Spinal cord (tissue), 10 donors: ENCODE measurements around the gene GPR45. TPM values are rescaled to one million over a fixed set of nuclear protein-coding genes. Genes with fewer than 3 reads are reported as not detected.

ENCODE experiments used
- DNase-seq, 6 donors: peaks; one replicate each; pipeline versions ENCODE4 v3.0.0 to v3.0.0-alpha.2; 2013 to 2015; ENCODE audit warnings: low spot score in 6 of 6, low read depth in 4 of 6
- H3K27ac ChIP-seq: one replicate; pipeline ENCODE4 v1.5.1; 2013; ENCODE audit warnings: low read depth, low read length, control low read depth
- H3K27me3 ChIP-seq: one replicate; pipeline ENCODE4 v1.6.1; 2013; ENCODE audit warnings: low read length; ENCODE audit not compliant: control insufficient read depth, insufficient read depth
- H3K36me3 ChIP-seq: one replicate; pipeline ENCODE4 v1.6.1; 2013; ENCODE audit warnings: low read length; ENCODE audit not compliant: control insufficient read depth, insufficient read depth
- H3K4me1 ChIP-seq: one replicate; pipeline ENCODE4 v1.6.1; 2013; ENCODE audit warnings: low read length; ENCODE audit not compliant: control insufficient read depth, insufficient read depth
- H3K4me3 ChIP-seq: one replicate; pipeline ENCODE4 v1.5.1; 2013; ENCODE audit warnings: low read depth, low read length, control low read depth
- H3K9me3 ChIP-seq: one replicate; pipeline ENCODE4 v1.6.1; 2013; ENCODE audit warnings: low read length; ENCODE audit not compliant: control insufficient read depth, insufficient read depth
- WGBS: methylation state at CpG from one replicate; pipeline ENCODE4 v1.1.5; 2013; ENCODE audit warnings: missing lambda C conversion rate; ENCODE audit not compliant: insufficient coverage; 5-methylcytosine and 5-hydroxymethylcytosine counted together
- polyA plus RNA-seq, 2 donors: library from polyadenylated mRNA; unstranded; fragments of 120-200 nt; gene quantifications; one replicate each; pipeline ENCODE4 v1.2.1, GENCODE V29; 2013; ENCODE audit not compliant: insufficient read length in 2 of 2
- total RNA-seq, 2 donors: library from RNA; depleted of rRNA in 1 of 2; stranded (reverse); fragments of 120-200 nt in 1 of 2; fragments of >200 nt in 1 of 2; gene quantifications; one replicate each; pipeline versions ENCODE4 v1.2.3 to v1.2.4, GENCODE V29; 2013 to 2014
- donor health status: healthy.

The GPR45 gene
- total and polyA plus RNA-seq, 4 donors, result 0.39 to 3.6 (median 2.3) TPM

DNA sequence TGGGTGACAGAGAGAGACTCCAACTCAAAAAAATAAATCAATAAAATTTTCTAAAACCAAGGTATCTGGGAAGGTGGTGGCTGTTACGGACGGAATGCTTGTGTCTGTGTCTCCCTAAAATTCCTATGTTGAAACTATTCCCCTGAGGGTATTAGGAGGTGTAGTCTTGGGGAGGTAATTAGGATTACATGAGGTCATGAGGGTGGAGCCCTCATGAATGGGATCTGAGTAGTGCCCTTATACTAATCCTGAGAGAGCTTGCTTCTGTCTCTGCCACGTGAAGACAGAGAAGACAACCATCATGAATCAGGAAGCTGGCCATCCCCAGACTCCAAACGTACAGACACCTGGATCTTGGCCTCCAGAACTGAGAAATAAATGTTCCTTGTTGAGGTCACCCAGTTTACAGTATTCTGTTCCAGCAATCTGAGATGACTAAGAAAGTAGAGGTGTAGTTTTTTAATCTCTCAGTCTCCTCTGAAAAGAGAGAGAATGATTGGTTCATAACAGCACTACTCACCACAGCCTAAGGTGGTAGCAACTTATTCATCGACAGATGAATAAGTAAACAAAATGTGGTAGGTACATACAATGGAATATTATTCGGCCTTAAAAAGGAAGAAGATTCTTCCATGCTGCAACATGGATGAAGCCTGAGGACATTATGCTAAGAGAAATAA lies 49.6 kb downstream of the GPR45 start:
- 100% methylated on average over 1 of the region's 6 CpGs for WGBS

GRCh38 chr2:105291981-105292380 lies 50.4 kb downstream of the GPR45 start:
- no peaks in the 10 kb centered on the region for H3K9me3 ChIP-seq
- H3K36me3 ChIP-seq, result peaks cover 19% of the 10 kb centered on the region
- H3K27ac ChIP-seq, result no peak overlapping the region
- H3K4me1 ChIP-seq, result peaks cover 3% of the 10 kb centered on the region
- WGBS, result no CpG with 5 or more reads among the region's 2 CpGs
- H3K27me3 ChIP-seq, result no peaks in the 10 kb centered on the region
- DNase-seq, result no peak
- H3K4me3 ChIP-seq, result no peak overlapping the region

More for the DNA sequence above, 49.6 kb downstream of the GPR45 start:
- Histone ChIP-seq H3K27ac (no peak overlapping the region), H3K4me3 (no peak overlapping the region), H3K36me3 (peaks cover 19% of the 10 kb centered on the region), H3K9me3 (no peaks in the 10 kb centered on the region), H3K27me3 (no peaks in the 10 kb centered on the region), H3K4me1 (peaks cover 3% of the 10 kb centered on the region)
- no peak for DNase-seq

Other genes starting within 250 kb of the GPR45 start
- gene MRPS9, start 203.7 kb upstream of the GPR45 start, total RNA-seq, result 10 to 100 TPM; 22.5 to 35.7 TPM
- 10 to 100 TPM; 33.8 to 34.5 TPM for gene MRPS9, start 203.7 kb upstream of the GPR45 start, polyA plus RNA-seq
- 10 to 100 TPM; 14.7 to 17.5 TPM for gene TGFBRAP1, start 88.0 kb downstream of the GPR45 start, total RNA-seq
- 10 to 100 TPM; 18.1 to 18.9 TPM for gene TGFBRAP1, start 88.0 kb downstream of the GPR45 start, polyA plus RNA-seq
- 10 to 100 TPM; 22.3 to 23.2 TPM for gene C2orf49, start 95.8 kb downstream of the GPR45 start, total RNA-seq
- 10 to 100 TPM; 22.2 to 27.5 TPM for gene C2orf49, start 95.8 kb downstream of the GPR45 start, polyA plus RNA-seq
- gene FHL2, start 157.3 kb downstream of the GPR45 start, total RNA-seq, result 10 to 100 TPM; 19.8 to 23.4 TPM
- gene FHL2, start 157.3 kb downstream of the GPR45 start, polyA plus RNA-seq, result 10 to 100 TPM in 1 of 2 donors, 1 to 10 TPM in 1; 7.7 to 11.1 TPM